ENCODE measurements around the gene BAG2.

BAG2 gene

GRCh38 chr6:57222743-57223077 is 50.6 kb downstream of the BAG2 start:
- no peak for DNase-seq

GRCh38 chr6:57224769-57225515 is 52.8 kb downstream of the BAG2 start:
- DNase-seq = no peak

- DNase-seq = no peak
Measured at GRCh38 chr6:57226221-57226620, 54.1 kb downstream of the BAG2 start.

Data from femur (tissue), 1 donor.